Brain microvascular endothelial cell (primary cell): Measurements from ENCODE around the gene HK1.

ENCODE experiments used
- DNase-seq: peaks from one replicate; pipeline ENCODE4 v3.0.0-alpha.2; 2020
- H3K27ac ChIP-seq: fragments of 250-450 bp; sonication (Bioruptor Pico); 2 replicates; pipeline ENCODE4 v1.5.1; 2020; ENCODE audit warnings: mild to moderate bottlenecking, moderate library complexity
- H3K27me3 ChIP-seq: fragments of 250-450 bp; sonication (Bioruptor Pico); replicated peaks from 2 replicates; pipeline ENCODE4 v1.5.1; 2020; ENCODE audit warnings: mild to moderate bottlenecking
- H3K36me3 ChIP-seq: fragments of 250-450 bp; sonication (Bioruptor Pico); replicated peaks from 2 replicates; pipeline ENCODE4 v1.5.1; 2020; ENCODE audit warnings: mild to moderate bottlenecking
- H3K4me3 ChIP-seq: 2 replicates; pipeline ENCODE4 v1.5.1; 2011; ENCODE audit warnings: low read depth, mild to moderate bottlenecking, control low read depth, low read length, moderate library complexity
- in situ Hi-C: cut with HindIII; loops from 2 replicates; pipeline ENCODE4 v1.10.0; 2017; ENCODE audit warnings: low sequenced_read_pairs, low pct_ligation_motif_present
- TF ChIP-seq, protein P1 (sequence below): IDR thresholded peaks from 2 replicates; pipeline ENCODE4 v1.5.1; 2011; ENCODE audit warnings: low read depth, mild to moderate bottlenecking, moderate library complexity, low read length, control low read depth, inconsistent platforms; ENCODE audit errors: missing control alignments

HK1 gene

GRCh38 chr10:69356187-69356586, 77.9 kb downstream of the HK1 start:
- in situ Hi-C loops: no loop called here
- TF ChIP-seq, protein P1, sequence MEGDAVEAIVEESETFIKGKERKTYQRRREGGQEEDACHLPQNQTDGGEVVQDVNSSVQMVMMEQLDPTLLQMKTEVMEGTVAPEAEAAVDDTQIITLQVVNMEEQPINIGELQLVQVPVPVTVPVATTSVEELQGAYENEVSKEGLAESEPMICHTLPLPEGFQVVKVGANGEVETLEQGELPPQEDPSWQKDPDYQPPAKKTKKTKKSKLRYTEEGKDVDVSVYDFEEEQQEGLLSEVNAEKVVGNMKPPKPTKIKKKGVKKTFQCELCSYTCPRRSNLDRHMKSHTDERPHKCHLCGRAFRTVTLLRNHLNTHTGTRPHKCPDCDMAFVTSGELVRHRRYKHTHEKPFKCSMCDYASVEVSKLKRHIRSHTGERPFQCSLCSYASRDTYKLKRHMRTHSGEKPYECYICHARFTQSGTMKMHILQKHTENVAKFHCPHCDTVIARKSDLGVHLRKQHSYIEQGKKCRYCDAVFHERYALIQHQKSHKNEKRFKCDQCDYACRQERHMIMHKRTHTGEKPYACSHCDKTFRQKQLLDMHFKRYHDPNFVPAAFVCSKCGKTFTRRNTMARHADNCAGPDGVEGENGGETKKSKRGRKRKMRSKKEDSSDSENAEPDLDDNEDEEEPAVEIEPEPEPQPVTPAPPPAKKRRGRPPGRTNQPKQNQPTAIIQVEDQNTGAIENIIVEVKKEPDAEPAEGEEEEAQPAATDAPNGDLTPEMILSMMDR: no peak
- Histone ChIP-seq H3K36me3 (peaks cover 5% of the 10 kb centered on the region), H3K27ac (no peak overlapping the region), H3K27me3 (no peaks in the 10 kb centered on the region), H3K4me3 (no peak overlapping the region)
- no peak for DNase-seq

GRCh38 chr10:69358148-69358795, 80.0 kb downstream of the HK1 start:
- TF ChIP-seq, protein P1: no peak
- DNase-seq: no peak
- no peaks in the 10 kb centered on the region for H3K27me3 ChIP-seq
- H3K4me3 ChIP-seq: no peak overlapping the region
- in situ Hi-C loops: no loop called here
- H3K27ac ChIP-seq: no peak overlapping the region
- H3K36me3 ChIP-seq: peaks cover 7% of the 10 kb centered on the region

DNA sequence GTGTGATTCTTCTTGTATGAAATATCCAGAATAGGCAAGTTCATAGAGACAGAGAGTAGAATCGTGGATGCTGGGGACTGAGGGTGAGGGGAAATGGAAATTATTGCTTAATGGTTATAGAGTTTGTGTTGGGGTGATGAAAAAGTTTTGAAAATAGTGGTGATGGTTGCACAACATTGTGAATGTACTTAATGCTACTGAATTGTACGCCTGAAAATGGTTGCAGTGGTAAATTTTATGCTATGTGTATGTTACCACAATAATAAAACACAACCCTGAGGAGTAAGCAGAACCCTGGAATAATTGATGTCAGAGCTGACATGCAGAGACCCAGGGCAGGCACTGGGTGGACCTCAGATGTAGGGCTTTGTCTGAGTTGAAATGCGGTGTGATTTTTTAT, 80.9 kb downstream of the HK1 start:
- in situ Hi-C loops: no loop called here
- H3K27ac ChIP-seq: no peak overlapping the region
- H3K36me3 ChIP-seq: peaks cover 7% of the 10 kb centered on the region
- no peak overlapping the region for H3K4me3 ChIP-seq
- H3K27me3 ChIP-seq: no peaks in the 10 kb centered on the region
- DNase-seq: no peak
- TF ChIP-seq, protein P1: no peak

- H3K27me3 ChIP-seq: no peaks in the 10 kb centered on the region
- in situ Hi-C loops: no loop called here
- TF ChIP-seq, protein P1: no peak
- H3K4me3 ChIP-seq: no peak overlapping the region
- H3K36me3 ChIP-seq: peaks cover 7% of the 10 kb centered on the region
- no peak overlapping the region for H3K27ac ChIP-seq
- no peak for DNase-seq
Measured at GRCh38 chr10:69359594-69359993, 81.3 kb downstream of the HK1 start.

DNA sequence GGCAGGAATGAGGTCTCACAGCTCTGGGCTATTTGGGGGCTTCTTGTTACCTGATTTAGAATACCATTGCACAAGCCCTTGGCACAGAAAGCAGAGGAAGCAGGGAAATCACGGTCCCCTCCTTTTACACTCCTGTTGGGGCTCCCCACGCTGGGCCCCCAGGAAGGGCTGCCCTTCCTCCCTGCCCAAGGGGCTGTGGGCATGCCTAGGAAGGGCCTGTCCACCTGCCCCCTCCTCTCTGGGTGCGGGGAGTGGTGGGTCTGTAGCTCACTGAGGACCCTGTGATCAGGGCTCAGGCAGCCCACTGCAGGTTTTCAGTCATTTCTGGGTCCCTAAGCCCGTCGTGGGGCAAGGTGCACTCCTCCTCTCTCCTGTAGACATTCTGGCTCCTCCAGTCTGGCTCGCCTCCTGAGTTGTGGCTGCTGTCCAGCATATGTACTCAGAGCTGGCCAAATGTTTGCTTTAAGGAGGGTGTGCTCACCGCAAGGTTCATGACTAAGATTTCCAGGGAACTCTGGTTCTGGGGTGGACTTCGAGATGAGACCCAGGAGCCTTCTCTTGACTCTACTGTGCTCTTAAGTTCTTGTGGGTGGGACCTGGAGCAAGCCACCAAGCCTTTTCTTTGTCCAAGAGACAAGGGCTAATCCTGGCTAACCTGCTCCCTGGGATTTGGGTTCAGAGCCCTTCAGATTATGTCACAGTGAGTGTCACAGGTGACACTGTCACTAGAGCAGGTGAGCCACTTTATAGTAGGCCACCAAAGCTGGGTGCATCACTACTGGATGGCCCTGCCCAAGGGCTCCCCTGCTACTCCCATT, 82.4 kb downstream of the HK1 start:
- Histone ChIP-seq H3K4me3 (no peak overlapping the region), H3K27me3 (no peaks in the 10 kb centered on the region), H3K27ac (no peak overlapping the region), H3K36me3 (peaks cover 8% of the 10 kb centered on the region)
- in situ Hi-C loops: no loop called here
- peak; percentile 78 for DNase-seq
- TF ChIP-seq, protein P1: no peak
